ENCODE results near the gene AFF3.

DNA sequence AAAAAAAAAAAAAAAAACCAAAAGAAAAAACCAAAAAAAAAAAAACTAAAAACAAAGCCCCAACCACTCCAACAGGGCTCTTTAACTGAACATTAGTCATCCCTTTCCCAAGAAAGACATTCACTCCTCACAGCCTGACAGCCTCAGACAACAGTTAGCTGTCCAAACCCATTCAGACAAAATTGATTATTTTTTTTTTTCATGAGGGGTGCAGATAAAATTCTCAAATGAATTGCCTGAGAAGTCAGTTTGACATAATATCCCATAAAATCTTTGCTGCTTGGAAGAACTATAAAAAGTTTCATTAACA lies 446.5 kb downstream of the AFF3 start:
- TF ChIP-seq, protein P1, sequence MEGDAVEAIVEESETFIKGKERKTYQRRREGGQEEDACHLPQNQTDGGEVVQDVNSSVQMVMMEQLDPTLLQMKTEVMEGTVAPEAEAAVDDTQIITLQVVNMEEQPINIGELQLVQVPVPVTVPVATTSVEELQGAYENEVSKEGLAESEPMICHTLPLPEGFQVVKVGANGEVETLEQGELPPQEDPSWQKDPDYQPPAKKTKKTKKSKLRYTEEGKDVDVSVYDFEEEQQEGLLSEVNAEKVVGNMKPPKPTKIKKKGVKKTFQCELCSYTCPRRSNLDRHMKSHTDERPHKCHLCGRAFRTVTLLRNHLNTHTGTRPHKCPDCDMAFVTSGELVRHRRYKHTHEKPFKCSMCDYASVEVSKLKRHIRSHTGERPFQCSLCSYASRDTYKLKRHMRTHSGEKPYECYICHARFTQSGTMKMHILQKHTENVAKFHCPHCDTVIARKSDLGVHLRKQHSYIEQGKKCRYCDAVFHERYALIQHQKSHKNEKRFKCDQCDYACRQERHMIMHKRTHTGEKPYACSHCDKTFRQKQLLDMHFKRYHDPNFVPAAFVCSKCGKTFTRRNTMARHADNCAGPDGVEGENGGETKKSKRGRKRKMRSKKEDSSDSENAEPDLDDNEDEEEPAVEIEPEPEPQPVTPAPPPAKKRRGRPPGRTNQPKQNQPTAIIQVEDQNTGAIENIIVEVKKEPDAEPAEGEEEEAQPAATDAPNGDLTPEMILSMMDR (IDR thresholded peaks at IDR 0.05), result no peak
- TF ChIP-seq POLR2A (IDR thresholded peaks at IDR 0.05), result no peak

Data from lower leg skin (tissue), 3 donors.